AG04449 (cell line): ENCODE measurements around the gene TCL1A.
"Not testable (repeated sequence)": the region's sequence is repeated elsewhere in the genome, so short reads cannot be mapped to it uniquely, and the experiment has no call there.

Experiments
- CTCF ChIA-PET: fragments of 350-600 bp; formaldehyde crosslinking; extraction: SDS; loops from one replicate; lab custom pipeline; 2021; ENCODE audit warnings: antibody characterized with exemption; lab: Yijun Ruan, JAX
- POLR2A ChIA-PET: fragments of 400-600, 350-600 bp; formaldehyde crosslinking; extraction: SDS; loops from one replicate; lab custom pipeline; 2020; ENCODE audit warnings: antibody characterized with exemption, inconsistent platforms; lab: Yijun Ruan, JAX
- DNase-seq: peaks from one replicate; pipeline ENCODE4 v3.0.0-alpha.2; 2010; ENCODE audit warnings: low read depth, low spot score
- H3K4me3 ChIP-seq: 2 replicates; pipeline ENCODE4 v1.5.1; 2011; ENCODE audit warnings: low read depth, mild to moderate bottlenecking, control low read depth, low read length
- TF ChIP-seq, protein P1 (sequence below): IDR thresholded peaks from one replicate; pipeline ENCODE4 v1.5.1; 2011; ENCODE audit warnings: mild to moderate bottlenecking, moderate library complexity, low read length, control low read depth, inconsistent platforms; ENCODE audit not compliant: insufficient read depth; ENCODE audit errors: missing control alignments

Gene TCL1A, protein sequence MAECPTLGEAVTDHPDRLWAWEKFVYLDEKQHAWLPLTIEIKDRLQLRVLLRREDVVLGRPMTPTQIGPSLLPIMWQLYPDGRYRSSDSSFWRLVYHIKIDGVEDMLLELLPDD

DNA sequence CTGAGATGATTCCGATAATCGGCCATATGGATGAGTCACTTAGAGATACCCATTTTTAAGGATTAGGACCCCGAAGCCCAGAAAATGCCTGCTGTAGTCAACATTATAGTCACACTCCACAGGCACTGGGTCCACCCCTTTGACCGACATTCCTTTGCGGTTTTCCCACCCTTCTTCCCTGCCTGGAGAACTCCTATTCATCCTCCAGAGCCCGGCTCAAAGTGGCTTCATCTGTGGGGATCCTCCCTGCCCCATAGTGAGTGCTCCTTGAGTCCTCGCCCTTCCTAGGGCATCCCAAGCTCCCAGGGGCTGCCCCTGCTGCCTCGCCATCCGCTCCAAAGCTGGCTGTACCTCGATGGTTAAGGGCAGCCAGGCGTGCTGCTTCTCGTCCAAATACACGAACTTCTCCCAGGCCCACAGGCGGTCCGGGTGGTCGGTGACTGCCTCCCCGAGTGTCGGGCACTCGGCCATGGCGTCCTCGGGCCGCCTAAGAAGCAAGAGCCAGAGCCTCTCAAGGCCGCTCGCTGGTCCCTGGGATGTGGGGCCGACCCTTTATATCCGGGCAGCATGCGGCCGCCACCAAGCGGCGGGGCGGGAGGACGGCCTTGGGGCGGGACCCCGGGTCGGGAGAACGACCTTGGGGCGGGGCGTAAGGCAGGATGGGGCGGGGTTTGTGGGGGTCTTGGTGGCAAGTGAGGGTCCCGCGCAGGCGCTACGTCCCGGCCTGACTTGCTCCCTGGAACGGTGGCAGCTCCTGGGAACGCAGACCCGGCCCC is at the start of gene TCL1A:
Gene TCL1A (minus strand): TSS at position 530 of the 776 bp plus-strand sequence. CDS start 59 bp downstream, at position 471.
- TF ChIP-seq, protein P1, sequence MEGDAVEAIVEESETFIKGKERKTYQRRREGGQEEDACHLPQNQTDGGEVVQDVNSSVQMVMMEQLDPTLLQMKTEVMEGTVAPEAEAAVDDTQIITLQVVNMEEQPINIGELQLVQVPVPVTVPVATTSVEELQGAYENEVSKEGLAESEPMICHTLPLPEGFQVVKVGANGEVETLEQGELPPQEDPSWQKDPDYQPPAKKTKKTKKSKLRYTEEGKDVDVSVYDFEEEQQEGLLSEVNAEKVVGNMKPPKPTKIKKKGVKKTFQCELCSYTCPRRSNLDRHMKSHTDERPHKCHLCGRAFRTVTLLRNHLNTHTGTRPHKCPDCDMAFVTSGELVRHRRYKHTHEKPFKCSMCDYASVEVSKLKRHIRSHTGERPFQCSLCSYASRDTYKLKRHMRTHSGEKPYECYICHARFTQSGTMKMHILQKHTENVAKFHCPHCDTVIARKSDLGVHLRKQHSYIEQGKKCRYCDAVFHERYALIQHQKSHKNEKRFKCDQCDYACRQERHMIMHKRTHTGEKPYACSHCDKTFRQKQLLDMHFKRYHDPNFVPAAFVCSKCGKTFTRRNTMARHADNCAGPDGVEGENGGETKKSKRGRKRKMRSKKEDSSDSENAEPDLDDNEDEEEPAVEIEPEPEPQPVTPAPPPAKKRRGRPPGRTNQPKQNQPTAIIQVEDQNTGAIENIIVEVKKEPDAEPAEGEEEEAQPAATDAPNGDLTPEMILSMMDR: no peak
- DNase-seq: no peak
- ChIA-PET CTCF (no interaction called here), POLR2A (no interaction called here)
- H3K4me3 ChIP-seq: no peak within 1 kb of the TSS

DNA sequence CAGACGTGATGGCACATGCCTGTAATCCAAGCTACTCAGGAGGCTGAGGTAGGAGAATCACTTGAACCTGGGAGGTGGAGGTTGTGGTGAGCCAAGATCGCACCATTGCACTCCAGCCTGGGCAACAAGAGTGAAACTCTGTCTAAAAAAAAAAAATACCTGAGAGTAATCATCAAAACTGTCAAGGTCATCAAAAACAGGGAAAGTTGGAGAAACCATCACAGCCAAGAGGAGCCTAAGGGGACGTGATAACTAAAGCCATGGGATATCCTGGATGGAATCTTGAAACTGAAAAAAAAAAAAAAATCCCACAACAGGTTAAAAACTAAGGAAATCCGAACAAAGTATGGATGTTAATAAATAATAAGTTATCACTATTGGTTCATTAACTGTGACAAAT is 49.1 kb upstream of the TCL1A start:
- CTCF ChIA-PET: interaction anchor here (4.1 kb wide), 1 partner anchor 11 kb away, joined by 21 read pairs; no protein-coding TSS in a partner anchor
- H3K4me3 ChIP-seq, POLR2A ChIA-PET, DNase-seq: not testable (repeated sequence)

DNA sequence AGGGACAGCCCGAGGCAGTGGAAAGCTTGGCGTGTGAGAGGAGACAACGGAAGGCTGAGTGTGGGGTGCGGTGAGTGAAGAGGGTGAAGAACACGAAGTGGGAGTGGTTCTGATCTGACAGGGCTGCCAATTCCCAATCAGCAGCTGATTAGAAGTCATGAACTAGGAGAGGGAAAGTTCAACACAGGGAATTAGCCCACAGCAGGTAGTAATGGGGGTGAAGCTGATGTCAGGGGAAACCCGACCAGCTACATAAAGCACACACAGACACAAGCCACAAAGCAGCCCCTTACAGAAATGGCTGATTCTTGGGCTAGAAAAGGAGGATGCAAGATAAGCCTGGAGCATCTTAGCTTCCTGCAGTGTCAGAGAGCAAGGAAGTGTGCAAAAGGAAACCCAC is 47.5 kb upstream of the TCL1A start:
- DNase-seq: no peak
- no peak overlapping the region for H3K4me3 ChIP-seq
- CTCF ChIA-PET: no interaction called here
- POLR2A ChIA-PET: no interaction called here
- TF ChIP-seq, protein P1: no peak

DNA sequence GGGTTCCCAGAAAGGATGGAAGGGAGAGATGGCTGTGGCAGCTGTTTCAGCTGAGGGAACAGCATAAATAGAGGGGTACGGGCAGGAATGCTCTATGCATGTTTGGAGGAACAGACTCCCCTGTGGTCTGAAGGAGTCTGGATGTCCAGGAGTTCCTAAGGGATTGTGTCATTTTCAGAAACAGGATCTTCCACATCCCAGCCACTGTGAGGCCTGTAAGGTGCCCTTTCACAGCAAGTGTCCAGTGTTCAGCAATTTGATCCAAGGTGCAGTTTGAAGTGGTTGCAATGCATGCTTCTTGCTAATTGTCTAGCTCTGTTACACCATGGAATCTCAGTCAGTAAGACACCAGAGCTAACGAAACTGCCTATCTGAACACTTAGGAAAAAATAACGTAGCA is 46.7 kb upstream of the TCL1A start:
- ChIA-PET POLR2A (no interaction called here), CTCF (no interaction called here)
- TF ChIP-seq, protein P1: no peak
- DNase-seq: no peak
- no peak overlapping the region for H3K4me3 ChIP-seq

DNA sequence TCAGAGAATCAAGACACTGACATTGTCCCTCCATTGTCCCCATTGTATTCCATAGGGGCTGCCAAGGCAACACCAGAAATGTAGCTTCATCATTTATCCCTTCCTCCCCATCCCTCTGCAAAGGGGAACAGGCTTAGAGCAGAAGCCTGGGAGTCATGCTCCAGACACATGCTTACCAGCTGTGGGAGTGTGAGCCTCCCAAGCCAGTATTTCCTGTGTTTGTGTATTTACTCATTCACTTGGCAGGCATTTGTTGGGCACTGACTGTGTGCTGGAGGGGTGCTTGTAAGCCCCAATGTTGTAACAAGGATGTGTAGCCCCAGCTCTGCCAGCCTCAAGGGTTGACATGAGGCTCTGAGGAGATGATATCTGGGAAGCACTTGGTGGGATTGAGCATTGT is 46.0 kb upstream of the TCL1A start:
- TF ChIP-seq, protein P1: no peak
- DNase-seq: no peak
- ChIA-PET POLR2A (no interaction called here), CTCF (no interaction called here)
- H3K4me3 ChIP-seq: no peak overlapping the region

DNA sequence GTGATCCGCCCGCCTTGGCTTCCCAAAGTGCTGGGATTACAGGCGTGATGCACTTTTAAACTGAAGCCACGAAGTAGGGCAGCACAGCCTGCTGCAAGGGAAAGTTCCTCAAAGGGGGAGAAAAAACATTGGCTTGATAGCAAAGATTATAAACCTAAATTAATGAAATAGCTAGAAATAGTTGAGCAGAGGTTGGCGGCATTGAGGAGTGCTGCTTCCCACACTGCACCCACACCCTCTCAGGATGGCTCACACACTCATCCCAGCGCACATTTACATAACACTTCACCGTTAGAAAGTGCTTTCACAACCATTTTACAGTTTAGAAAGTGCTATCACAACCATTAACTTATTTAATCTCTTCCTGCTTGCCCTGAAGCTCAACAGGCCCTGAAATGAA is 44.4 kb upstream of the TCL1A start:
- no peak for DNase-seq
- ChIA-PET POLR2A (no interaction called here), CTCF (interaction anchor here (1.2 kb wide), 1 partner anchor 15 kb away, joined by 4 read pairs; no protein-coding TSS in a partner anchor)
- no peak overlapping the region for H3K4me3 ChIP-seq
- TF ChIP-seq, protein P1: no peak
